IPS-NIHi7 (cell line): ENCODE results near the gene NEUROG3.

Source experiments
- DNase-seq: peaks from one replicate; pipeline ENCODE4 v3.0.0; 2012; ENCODE audit warnings: mixed read lengths; ENCODE audit errors: extremely low spot score

The NEUROG3 gene

GRCh38 chr10:69573056-69573806 is at the start of gene NEUROG3:
Gene NEUROG3 (minus strand): TSS chr10:69573422. CDS start chr10:69573043, 379 bp downstream.
- DNase-seq = peak; percentile 66

- no peak for DNase-seq
Measured at GRCh38 chr10:69620625-69621024, 47.4 kb upstream of the NEUROG3 start.

- DNase-seq = no peak
Measured at GRCh38 chr10:69619626-69620025, 46.4 kb upstream of the NEUROG3 start.

- DNase-seq = no peak
Measured at GRCh38 chr10:69618746-69619145, 45.5 kb upstream of the NEUROG3 start.

- DNase-seq = no peak
Measured at GRCh38 chr10:69616358-69616757, 43.1 kb upstream of the NEUROG3 start.

- no peak for DNase-seq
Measured at GRCh38 chr10:69614130-69614529, 40.9 kb upstream of the NEUROG3 start.

GRCh38 chr10:69612760-69613159 is 39.5 kb upstream of the NEUROG3 start:
- no peak for DNase-seq

- no peak for DNase-seq
Measured at GRCh38 chr10:69609077-69609476, 35.9 kb upstream of the NEUROG3 start.

- DNase-seq = no peak
Measured at GRCh38 chr10:69600761-69601330, 27.6 kb upstream of the NEUROG3 start.

- DNase-seq = no peak
Measured at GRCh38 chr10:69588358-69588757, 15.1 kb upstream of the NEUROG3 start.

- DNase-seq = no peak
Measured at GRCh38 chr10:69584624-69585023, 11.4 kb upstream of the NEUROG3 start.

GRCh38 chr10:69583106-69583505 is 9.9 kb upstream of the NEUROG3 start:
- no peak for DNase-seq

- no peak for DNase-seq
Measured at GRCh38 chr10:69580435-69580834, 7.2 kb upstream of the NEUROG3 start.

GRCh38 chr10:69579464-69580060 is 6.3 kb upstream of the NEUROG3 start:
- no peak for DNase-seq

- no peak for DNase-seq
Measured at GRCh38 chr10:69578508-69578991, 5.3 kb upstream of the NEUROG3 start.

GRCh38 chr10:69577268-69578232 is 4.3 kb upstream of the NEUROG3 start:
- no peak for DNase-seq

GRCh38 chr10:69576334-69577011 is 3.3 kb upstream of the NEUROG3 start:
- no peak for DNase-seq

GRCh38 chr10:69575164-69575722 is 2.0 kb upstream of the NEUROG3 start:
- no peak for DNase-seq

GRCh38 chr10:69574571-69574978 is 1.4 kb upstream of the NEUROG3 start:
- peak; percentile 49 for DNase-seq

GRCh38 chr10:69572159-69573055 is 815 bp downstream of the NEUROG3 start:
- no peak for DNase-seq
